ACC112 (cell line): ENCODE measurements around the gene RNF31.
A peak's percentile ranks its signal among the peaks of the same experiment; 100 is the strongest.

Source experiments
- H2AFZ ChIP-seq: fragments of 200-600 bp; sonication (generic); one replicate; pipeline ENCODE4 v1.6.0; 2017; ENCODE audit warnings: antibody characterized with exemption, low read length; ENCODE audit not compliant: unreplicated experiment
- H3K27ac ChIP-seq: fragments of 200-600 bp; sonication (generic); 2 replicates; pipeline ENCODE4 v1.5.1; 2014; ENCODE audit warnings: low read depth, mild to moderate bottlenecking, antibody characterized with exemption, low read length, moderate library complexity
- H3K27me3 ChIP-seq: fragments of 200-600 bp; sonication (generic); 2 replicates; pipeline ENCODE4 v1.6.1; 2014; ENCODE audit warnings: mild to moderate bottlenecking, antibody characterized with exemption, low read length, moderate library complexity, mixed read lengths; ENCODE audit not compliant: insufficient read depth
- H3K36me3 ChIP-seq: fragments of 200-600 bp; sonication (generic); 2 replicates; pipeline ENCODE4 v1.6.1; 2016; ENCODE audit warnings: mild to moderate bottlenecking, antibody characterized with exemption, low read length, moderate library complexity, mixed read lengths; ENCODE audit not compliant: insufficient read depth
- H3K4me1 ChIP-seq: fragments of 200-600 bp; sonication (generic); one replicate; pipeline ENCODE4 v1.6.1; 2016; ENCODE audit warnings: low read length, mixed read lengths; ENCODE audit not compliant: insufficient read depth, unreplicated experiment, control insufficient read depth
- H3K4me3 ChIP-seq: fragments of 200-600 bp; sonication (generic); 2 replicates; pipeline ENCODE4 v1.5.1; 2014; ENCODE audit warnings: mild to moderate bottlenecking, low read depth, low read length
- H3K79me2 ChIP-seq: fragments of 200-600 bp; sonication (generic); one replicate; pipeline ENCODE4 v1.6.0; 2016; ENCODE audit warnings: low read length; ENCODE audit not compliant: control insufficient read depth, unreplicated experiment, insufficient read depth

The RNF31 gene

GRCh38 chr14:24178399-24179178 is 31.3 kb downstream of the RNF31 start:
- no peak overlapping the region for H3K27ac ChIP-seq
- peaks cover 18% of the 10 kb centered on the region for H3K36me3 ChIP-seq
- no peak overlapping the region for H3K4me3 ChIP-seq

GRCh38 chr14:24179294-24179960 is 32.1 kb downstream of the RNF31 start:
- Histone ChIP-seq H3K4me3 (no peak overlapping the region), H3K27me3 (no peaks in the 10 kb centered on the region), H2AFZ (no peak overlapping the region), H3K27ac (peak overlapping the region; percentile 15; the same call in 1 of the 2 replicates), H3K36me3 (peaks cover 18% of the 10 kb centered on the region), H3K79me2 (no peaks in the 10 kb centered on the region), H3K4me1 (no peaks in the 10 kb centered on the region)

More at GRCh38 chr14:24178399-24179178, 31.3 kb downstream of the RNF31 start:
- H3K79me2 ChIP-seq: no peaks in the 10 kb centered on the region
- H3K4me1 ChIP-seq: no peaks in the 10 kb centered on the region
- no peaks in the 10 kb centered on the region for H3K27me3 ChIP-seq
- no peak overlapping the region for H2AFZ ChIP-seq

- Histone ChIP-seq H3K36me3 (peaks cover 14% of the 10 kb centered on the region; the same call in 1 of the 2 replicates), H2AFZ (no peak overlapping the region), H3K4me1 (no peaks in the 10 kb centered on the region), H3K27me3 (no peaks in the 10 kb centered on the region), H3K27ac (peak overlapping the region; percentile 15; the same call in 1 of the 2 replicates), H3K4me3 (no peak overlapping the region), H3K79me2 (no peaks in the 10 kb centered on the region)
Measured at GRCh38 chr14:24179961-24180796, 32.9 kb downstream of the RNF31 start.

- H2AFZ ChIP-seq: no peak overlapping the region
- H3K79me2 ChIP-seq: no peaks in the 10 kb centered on the region
- no peaks in the 10 kb centered on the region for H3K27me3 ChIP-seq
- no peak overlapping the region for H3K27ac ChIP-seq
- H3K4me1 ChIP-seq: no peaks in the 10 kb centered on the region
- H3K4me3 ChIP-seq: no peak overlapping the region
- peaks cover 13% of the 10 kb centered on the region; the same call in 1 of the 2 replicates for H3K36me3 ChIP-seq
Measured at GRCh38 chr14:24181371-24182077, 34.2 kb downstream of the RNF31 start.

GRCh38 chr14:24182110-24182882 is 35.0 kb downstream of the RNF31 start:
- Histone ChIP-seq H3K4me1 (no peaks in the 10 kb centered on the region), H3K27me3 (no peaks in the 10 kb centered on the region), H3K4me3 (no peak overlapping the region), H3K79me2 (peaks cover 7% of the 10 kb centered on the region), H3K36me3 (peaks cover 9% of the 10 kb centered on the region; the same call in 1 of the 2 replicates), H3K27ac (no peak overlapping the region), H2AFZ (no peak overlapping the region)

- Histone ChIP-seq H3K4me1 (peaks cover 6% of the 10 kb centered on the region), H3K27ac (no peak overlapping the region), H3K27me3 (no peaks in the 10 kb centered on the region), H3K4me3 (no peak overlapping the region), H3K36me3 (peaks cover 7% of the 10 kb centered on the region; the same call in 1 of the 2 replicates), H3K79me2 (peaks cover 11% of the 10 kb centered on the region), H2AFZ (no peak overlapping the region)
Measured at GRCh38 chr14:24183014-24183481, 35.8 kb downstream of the RNF31 start.

- Histone ChIP-seq H2AFZ (no peak overlapping the region), H3K27me3 (no peaks in the 10 kb centered on the region), H3K36me3 (peaks cover 6% of the 10 kb centered on the region; the same call in 1 of the 2 replicates), H3K4me3 (no peak overlapping the region), H3K79me2 (peaks cover 11% of the 10 kb centered on the region), H3K27ac (no peak overlapping the region), H3K4me1 (peaks cover 6% of the 10 kb centered on the region)
Measured at GRCh38 chr14:24184104-24184970, 37.0 kb downstream of the RNF31 start.

GRCh38 chr14:24185026-24185425 is 37.7 kb downstream of the RNF31 start:
- Histone ChIP-seq H3K4me1 (peaks cover 6% of the 10 kb centered on the region), H3K36me3 (peaks cover 8% of the 10 kb centered on the region; the same call in 1 of the 2 replicates), H3K27ac (no peak overlapping the region), H3K27me3 (no peaks in the 10 kb centered on the region), H3K79me2 (peaks cover 11% of the 10 kb centered on the region), H2AFZ (no peak overlapping the region), H3K4me3 (no peak overlapping the region)

- Histone ChIP-seq H3K36me3 (peaks cover 10% of the 10 kb centered on the region; the same call in 1 of the 2 replicates), H2AFZ (no peak overlapping the region), H3K4me1 (peaks cover 6% of the 10 kb centered on the region), H3K27me3 (no peaks in the 10 kb centered on the region), H3K27ac (no peak overlapping the region), H3K79me2 (peaks cover 11% of the 10 kb centered on the region), H3K4me3 (no peak overlapping the region)
Measured at GRCh38 chr14:24185741-24186140, 38.4 kb downstream of the RNF31 start.
